ENCODE results near the gene DRICH1.

GRCh38 chr22:23639661-23640060 lies 7.5 kb upstream of the DRICH1 start:
- TF ChIP-seq CTCF (IDR thresholded peaks at IDR 0.05), result no peak
- TF ChIP-seq POLR2A (IDR thresholded peaks at IDR 0.05), result no peak

All from right lobe of liver (tissue), 4 donors.